Measurements from ENCODE around the gene ANO2.

ANO2 gene

GRCh38 chr12:5648692-5649359 lies 296.2 kb downstream of the ANO2 start:
- no peak overlapping the region for H3K27ac ChIP-seq
- H3K4me3 ChIP-seq (IDR thresholded peaks at IDR 0.05; ENCODE audit: insufficient read depth, low read depth, low read length) = no peak overlapping the region
- no peak for TF ChIP-seq CTCF (conservative IDR thresholded peaks at IDR 0.05; ENCODE audit: low read depth, low read length)
- no peaks in the 10 kb centered on the region for H3K79me2 ChIP-seq (ENCODE audit: insufficient read depth, low read depth)
- no peak overlapping the region for H3K4me2 ChIP-seq
- no peaks in the 10 kb centered on the region for H3K36me3 ChIP-seq (ENCODE audit: insufficient read depth)
- H3K27me3 ChIP-seq (ENCODE audit: insufficient read depth, low read depth) = no peaks in the 10 kb centered on the region
- H3K9ac ChIP-seq = no peak overlapping the region
- H2AFZ ChIP-seq (ENCODE audit: low read depth) = no peak overlapping the region
- H3K4me1 ChIP-seq (ENCODE audit: low read depth, poor library complexity, severe bottlenecking) = no peaks in the 10 kb centered on the region
- H4K20me1 ChIP-seq (ENCODE audit: insufficient read depth) = no peaks in the 10 kb centered on the region

GRCh38 chr12:5643266-5643665 lies 301.8 kb downstream of the ANO2 start:
- H3K4me2 ChIP-seq = no peak overlapping the region
- no peaks in the 10 kb centered on the region for H3K79me2 ChIP-seq (ENCODE audit: insufficient read depth, low read depth)
- H3K27me3 ChIP-seq (ENCODE audit: insufficient read depth, low read depth) = no peaks in the 10 kb centered on the region
- no peak overlapping the region for H3K27ac ChIP-seq
- no peak overlapping the region for H2AFZ ChIP-seq (ENCODE audit: low read depth)
- H3K4me1 ChIP-seq (ENCODE audit: low read depth, poor library complexity, severe bottlenecking) = no peaks in the 10 kb centered on the region
- no peak overlapping the region for H3K9ac ChIP-seq
- no peak for TF ChIP-seq CTCF (conservative IDR thresholded peaks at IDR 0.05; ENCODE audit: low read depth, low read length)
- H3K36me3 ChIP-seq (ENCODE audit: insufficient read depth) = no peaks in the 10 kb centered on the region
- no peak overlapping the region for H3K4me3 ChIP-seq (IDR thresholded peaks at IDR 0.05; ENCODE audit: insufficient read depth, low read depth, low read length)
- no peaks in the 10 kb centered on the region for H4K20me1 ChIP-seq (ENCODE audit: insufficient read depth)

- no peaks in the 10 kb centered on the region for H3K4me1 ChIP-seq (ENCODE audit: low read depth, poor library complexity, severe bottlenecking)
- no peak for TF ChIP-seq CTCF (conservative IDR thresholded peaks at IDR 0.05; ENCODE audit: low read depth, low read length)
- no peak overlapping the region for H3K9ac ChIP-seq
- H3K4me2 ChIP-seq = no peak overlapping the region
- H3K79me2 ChIP-seq (ENCODE audit: insufficient read depth, low read depth) = no peaks in the 10 kb centered on the region
- no peaks in the 10 kb centered on the region for H4K20me1 ChIP-seq (ENCODE audit: insufficient read depth)
- H3K4me3 ChIP-seq (IDR thresholded peaks at IDR 0.05; ENCODE audit: insufficient read depth, low read depth, low read length) = no peak overlapping the region
- H3K36me3 ChIP-seq (ENCODE audit: insufficient read depth) = no peaks in the 10 kb centered on the region
- no peak overlapping the region for H2AFZ ChIP-seq (ENCODE audit: low read depth)
- H3K27ac ChIP-seq = no peak overlapping the region
- no peaks in the 10 kb centered on the region for H3K27me3 ChIP-seq (ENCODE audit: insufficient read depth, low read depth)
Observed at GRCh38 chr12:5637698-5638097, 307.4 kb downstream of the ANO2 start.

GRCh38 chr12:5636907-5637306 lies 308.2 kb downstream of the ANO2 start:
- TF ChIP-seq CTCF (conservative IDR thresholded peaks at IDR 0.05; ENCODE audit: low read depth, low read length) = no peak
- Histone ChIP-seq H3K36me3 (ENCODE audit: insufficient read depth) (no peaks in the 10 kb centered on the region), H2AFZ (ENCODE audit: low read depth) (no peak overlapping the region), H3K27ac (no peak overlapping the region), H3K4me1 (ENCODE audit: low read depth, poor library complexity, severe bottlenecking) (no peaks in the 10 kb centered on the region), H3K4me2 (no peak overlapping the region), H3K9ac (no peak overlapping the region), H4K20me1 (ENCODE audit: insufficient read depth) (no peaks in the 10 kb centered on the region), H3K79me2 (ENCODE audit: insufficient read depth, low read depth) (no peaks in the 10 kb centered on the region), H3K4me3 (IDR thresholded peaks at IDR 0.05; ENCODE audit: insufficient read depth, low read depth, low read length) (no peak overlapping the region), H3K27me3 (ENCODE audit: insufficient read depth, low read depth) (no peaks in the 10 kb centered on the region)
